HG03469 (cell line): ENCODE measurements around the gene ACOD1.
"Not testable (repeated sequence)": the region's sequence is repeated elsewhere in the genome, so short reads cannot be mapped to it uniquely, and the experiment has no call there.

ENCODE experiments used
- ATAC-seq: cut with Tn5 transposase; IDR thresholded peaks from one replicate; pipeline ENCODE4 v1.9.1; 2021; ENCODE audit warnings: mild to moderate bottlenecking, moderate library complexity, moderate number of reproducible peaks; ENCODE audit not compliant: unreplicated experiment

ACOD1 gene

DNA sequence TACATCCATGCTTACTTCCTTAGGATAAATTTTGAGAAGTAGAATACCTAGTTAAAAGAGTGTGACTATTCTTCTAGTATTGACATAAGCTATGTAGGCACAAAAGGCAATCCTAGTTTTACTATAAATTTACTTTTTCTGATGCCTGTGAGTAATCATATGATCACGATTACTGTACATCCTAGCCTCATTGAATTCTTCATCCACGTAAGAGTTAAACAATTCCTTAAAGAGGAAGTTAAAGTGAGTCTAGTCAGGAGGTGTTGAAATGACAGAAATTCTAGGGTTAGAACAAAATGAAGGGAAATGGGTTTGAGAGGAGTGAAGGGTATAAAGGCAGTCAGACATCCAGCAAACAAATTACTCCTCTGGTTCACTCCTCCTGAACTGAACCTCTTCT is at the start of gene ACOD1:
Gene ACOD1, plus strand, starts transcription at position 363 of the 400 bp plus-strand sequence. CDS start 48 bp downstream, outside the sequence.
- ATAC-seq, result no peak

DNA sequence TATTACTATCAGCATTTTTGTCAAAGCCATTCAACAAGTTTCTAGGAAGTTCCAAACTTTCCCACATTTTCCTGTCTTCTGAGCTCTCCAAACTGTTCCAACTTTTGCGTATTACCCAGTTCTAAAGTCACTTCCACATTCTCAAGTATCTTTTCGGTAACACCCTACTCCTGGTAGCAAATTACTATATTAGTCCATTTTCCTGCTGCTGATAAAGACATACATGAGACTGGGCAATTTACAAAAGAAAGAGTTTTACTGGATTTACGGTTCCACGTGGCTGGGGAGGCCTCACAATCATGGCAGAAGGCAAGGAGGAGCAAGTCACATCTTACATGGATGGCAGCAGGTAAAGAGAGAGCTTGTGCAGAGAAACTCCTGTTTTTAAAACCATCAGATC is 49.2 kb upstream of the ACOD1 start:
- not testable (repeated sequence) for ATAC-seq

DNA sequence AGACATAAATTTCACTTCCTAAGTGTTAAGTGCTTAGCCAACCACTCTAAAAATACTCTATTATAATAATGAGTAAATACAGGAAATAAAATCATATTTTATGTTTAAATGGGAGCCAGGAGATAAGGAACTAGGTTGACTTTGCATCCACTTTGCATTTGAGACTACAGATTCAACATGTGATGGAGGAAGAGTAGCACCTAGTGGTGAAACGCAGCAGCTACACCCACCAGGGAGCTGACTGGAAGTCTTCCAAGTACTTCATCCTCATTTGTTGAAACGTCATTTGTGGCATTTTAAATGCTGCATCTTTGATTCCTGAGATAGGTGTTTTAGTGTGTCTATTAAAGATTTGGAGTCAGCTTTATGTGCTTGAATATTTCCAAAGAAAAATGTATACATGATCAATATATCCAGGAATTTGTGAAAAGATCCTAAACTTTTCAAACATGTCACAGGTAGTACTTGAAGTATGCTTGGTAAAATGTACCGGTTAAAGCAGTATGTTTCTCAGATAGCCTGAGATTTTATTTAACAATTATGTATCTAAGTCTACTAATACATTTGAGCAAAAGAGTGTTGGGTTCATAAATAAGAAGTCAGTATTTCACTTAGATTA is 44.7 kb upstream of the ACOD1 start:
- peak; percentile 98 for ATAC-seq

DNA sequence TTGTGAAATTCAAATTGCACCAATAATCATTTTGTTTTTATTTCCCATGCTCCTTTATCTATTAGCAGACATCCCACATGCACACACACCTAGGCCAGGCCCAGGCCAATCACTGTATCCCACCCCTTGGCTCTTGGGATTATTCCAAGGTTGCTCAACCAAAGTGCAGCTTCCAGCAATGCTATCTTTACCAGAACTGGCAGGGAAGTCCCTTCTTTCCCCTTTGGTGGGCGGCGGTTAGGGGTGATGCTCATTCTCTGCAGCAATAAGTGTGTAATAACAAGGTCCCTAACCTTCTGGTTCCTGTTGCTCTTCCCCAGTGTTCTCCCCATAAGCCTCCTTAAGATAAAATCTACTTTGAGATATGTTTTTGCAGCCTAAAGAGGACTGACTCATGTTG is 43.8 kb upstream of the ACOD1 start:
- no peak for ATAC-seq

DNA sequence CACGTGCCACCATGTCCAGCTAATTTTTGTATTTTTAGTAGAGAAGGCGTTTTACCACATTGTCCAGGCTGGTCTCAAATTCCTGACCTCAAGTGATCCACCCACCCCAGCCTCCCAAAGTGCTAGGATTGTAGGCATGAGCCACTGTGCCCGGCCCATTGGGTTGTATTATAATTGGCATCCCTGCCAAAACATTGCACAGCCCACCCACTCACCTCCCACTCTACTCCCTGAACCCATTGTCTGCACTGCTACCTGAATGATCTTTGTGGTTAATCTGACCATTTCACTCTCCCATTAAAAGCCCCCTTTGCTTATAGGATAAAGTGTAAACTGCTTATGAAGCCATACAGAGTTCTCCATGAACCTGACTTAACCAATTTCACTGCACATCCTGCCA is 35.8 kb upstream of the ACOD1 start:
- ATAC-seq, result no peak

DNA sequence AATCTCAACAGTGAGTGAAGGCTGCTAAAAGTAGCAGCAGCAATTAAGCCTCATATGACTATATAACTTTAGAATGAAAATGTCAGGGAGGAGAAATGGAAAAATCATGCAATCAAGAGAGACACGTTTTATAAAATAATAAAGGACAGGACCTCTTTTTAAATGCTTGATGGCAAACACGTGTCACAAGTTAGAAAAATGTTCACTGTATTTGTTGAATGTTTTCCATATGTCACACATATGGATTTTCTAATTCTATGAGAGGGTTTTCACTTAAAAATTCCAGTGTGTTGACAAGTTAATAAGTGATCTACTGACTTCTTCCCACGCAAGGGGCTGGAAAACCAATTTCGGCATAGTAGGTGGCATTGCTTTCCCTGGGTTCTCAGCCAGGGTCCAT is 34.4 kb upstream of the ACOD1 start:
- ATAC-seq, result no peak

DNA sequence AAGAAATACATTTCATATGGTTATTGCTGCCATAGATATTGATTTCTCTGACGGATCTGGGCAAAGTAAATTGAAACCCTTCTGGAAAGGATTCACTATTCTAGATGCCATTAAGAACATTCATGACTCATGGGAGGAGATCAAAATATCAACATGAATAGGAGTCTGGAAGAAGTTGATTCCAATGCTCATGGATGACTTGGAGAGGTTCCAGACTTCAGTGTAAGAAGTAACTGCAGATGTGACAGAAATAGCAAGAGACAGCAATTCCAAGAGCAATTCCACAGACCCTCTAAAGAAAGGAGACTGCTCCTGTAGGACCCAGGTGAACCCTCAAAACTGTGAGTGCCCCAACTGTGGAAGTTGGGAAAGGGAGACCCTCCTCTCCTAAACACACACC is 31.2 kb upstream of the ACOD1 start:
- no peak for ATAC-seq

DNA sequence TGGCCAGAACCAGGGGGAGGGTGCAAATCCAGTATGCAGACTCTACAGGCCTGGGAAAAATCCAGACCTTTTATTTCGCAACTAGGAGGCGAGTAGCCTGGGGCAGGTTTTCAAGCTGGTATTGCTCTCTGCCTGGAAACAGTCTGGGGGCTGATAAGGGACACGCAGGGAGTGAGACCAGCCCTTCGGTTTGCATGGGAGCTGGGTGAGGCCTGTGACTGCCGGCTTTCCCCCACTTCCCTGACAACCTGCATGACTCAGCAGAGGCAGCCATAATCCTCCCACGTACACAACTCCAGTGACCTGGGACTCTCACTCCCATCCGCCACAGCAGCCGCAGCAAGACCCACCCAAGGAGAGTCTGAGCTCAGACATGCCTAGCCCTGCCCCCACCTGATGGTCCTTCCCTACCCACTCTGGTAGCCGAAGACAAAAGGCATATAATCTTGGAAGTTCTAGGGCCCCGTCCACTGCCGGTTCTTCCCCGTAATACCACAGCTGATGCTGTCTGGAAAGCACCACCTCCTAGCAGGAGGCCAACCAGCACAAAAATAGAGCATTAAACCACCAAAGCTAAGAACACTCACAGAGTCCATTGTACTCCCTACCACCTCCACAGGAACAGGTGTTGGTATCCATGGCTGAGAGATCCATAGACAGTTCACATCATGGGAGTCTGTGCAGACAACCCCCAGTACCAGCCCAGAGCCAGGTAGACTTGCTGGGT is 30.4 kb upstream of the ACOD1 start:
- ATAC-seq, result not testable (repeated sequence)

DNA sequence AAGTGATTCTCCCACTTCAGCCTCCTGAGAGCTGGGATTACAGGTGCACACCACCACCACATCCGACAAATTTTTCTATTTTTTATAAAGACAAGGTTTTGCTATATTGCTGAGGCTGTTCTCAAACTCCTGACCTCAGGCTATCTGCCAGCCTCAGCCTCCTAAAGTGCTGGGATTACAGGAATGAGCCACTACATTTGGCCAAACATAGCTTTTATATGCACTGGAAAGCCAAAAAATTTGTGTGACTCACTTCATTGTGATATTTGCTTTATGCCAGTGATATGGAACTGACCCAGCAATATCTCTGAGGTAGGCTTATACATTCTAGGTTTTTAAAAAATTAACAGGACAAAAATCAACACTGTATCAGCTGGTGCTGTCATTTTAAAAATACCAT is 26.8 kb upstream of the ACOD1 start:
- no peak for ATAC-seq

DNA sequence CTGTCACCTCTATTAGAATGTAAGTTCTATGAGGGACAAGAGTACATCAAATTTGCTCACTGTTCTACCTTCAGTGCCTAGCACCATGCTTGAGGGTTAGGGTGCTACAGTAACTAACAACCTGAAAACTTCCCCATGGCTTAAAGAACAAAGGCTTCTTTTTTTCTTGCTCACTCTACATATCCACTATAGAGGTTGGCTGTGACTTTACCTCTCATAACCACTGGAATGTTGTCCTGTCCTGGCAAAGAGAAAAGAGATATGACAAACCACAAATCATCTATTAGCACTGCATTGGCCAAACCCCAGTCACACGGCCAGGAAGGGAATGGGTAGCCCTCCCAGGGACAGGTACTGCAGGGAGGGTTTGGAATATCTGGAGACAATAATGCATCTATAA is 23.2 kb upstream of the ACOD1 start:
- no peak for ATAC-seq

DNA sequence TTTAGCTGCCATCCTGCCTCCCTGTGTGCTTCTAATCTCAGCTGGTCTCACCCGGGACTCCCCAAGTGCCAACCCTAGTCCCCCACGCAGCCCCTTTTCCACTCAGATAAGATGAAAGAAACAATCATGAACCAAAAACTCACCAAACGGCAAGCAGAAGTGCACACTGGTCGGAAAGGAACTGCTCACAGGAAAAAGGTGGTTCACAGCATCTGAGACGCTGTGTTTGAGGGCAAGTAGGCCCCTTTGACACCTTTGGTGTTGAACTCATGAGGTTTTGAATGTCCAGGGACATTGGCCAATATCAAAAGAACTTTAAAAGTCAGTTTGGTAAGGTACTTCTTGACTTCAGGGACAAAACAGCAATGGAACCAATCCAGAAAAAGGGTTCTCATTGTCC is 20.4 kb upstream of the ACOD1 start:
- ATAC-seq, result no peak

DNA sequence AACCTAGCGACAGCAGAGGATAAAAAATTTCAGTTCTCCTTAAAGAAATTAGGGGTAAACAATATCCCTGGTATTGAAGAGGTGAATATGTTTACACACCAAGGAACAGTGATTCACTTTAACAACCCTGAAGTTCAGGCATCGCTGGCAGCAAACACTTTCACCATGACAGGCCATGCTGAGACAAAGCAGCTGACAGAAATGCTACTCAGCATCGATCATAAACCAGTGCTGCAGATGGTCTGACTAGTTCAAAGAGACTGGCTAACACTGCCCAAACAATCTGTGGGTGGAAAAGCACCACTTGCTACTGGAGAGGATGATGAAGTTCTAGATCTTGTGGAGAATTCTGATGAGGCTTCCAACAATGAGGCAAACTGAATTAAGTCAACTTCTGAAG is 19.9 kb upstream of the ACOD1 start:
- ATAC-seq, result no peak

DNA sequence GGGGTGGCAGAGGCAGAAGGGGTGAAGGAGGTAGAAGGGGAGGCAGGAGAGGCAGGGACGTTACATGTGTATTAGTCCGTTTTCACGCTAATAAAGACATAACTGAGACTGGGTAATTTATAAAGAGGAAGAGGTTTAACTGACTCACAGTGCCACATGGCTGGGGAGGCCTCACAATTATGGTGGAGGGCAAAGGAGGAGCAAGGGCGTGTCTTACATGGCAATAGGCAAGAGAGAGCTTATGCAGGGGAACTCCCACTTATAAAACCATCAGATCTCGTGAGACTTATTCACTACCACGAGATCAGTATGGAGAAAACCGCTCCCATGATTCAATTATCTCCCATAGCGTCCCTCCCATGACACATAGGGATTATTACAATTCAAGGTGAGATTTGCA is 19.0 kb upstream of the ACOD1 start:
- no peak for ATAC-seq

DNA sequence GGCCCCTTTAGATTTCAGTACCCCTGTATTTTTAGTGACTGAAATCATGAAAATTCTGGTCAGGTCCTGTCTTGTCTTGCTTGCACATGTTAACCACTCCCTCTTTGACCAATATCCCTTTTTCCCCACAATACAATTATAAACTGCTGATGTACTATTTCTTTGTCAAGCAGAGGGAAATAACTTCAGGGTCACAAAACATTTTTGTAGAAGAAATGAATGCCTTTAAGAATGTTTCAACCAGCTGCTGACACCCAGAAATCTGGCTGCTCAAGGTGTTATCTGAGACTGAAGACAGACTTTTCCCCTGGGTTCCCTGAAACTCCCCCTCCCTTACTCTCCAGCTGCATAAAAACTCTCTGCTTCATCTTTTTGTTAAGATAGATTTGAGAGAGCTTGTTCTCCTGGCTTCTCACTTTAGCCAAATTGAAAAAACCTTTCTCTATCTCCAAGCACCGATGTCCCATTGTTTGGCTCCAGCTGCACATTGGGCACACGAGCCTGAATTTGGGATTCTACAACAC is 18.4 kb upstream of the ACOD1 start:
- ATAC-seq, result no peak

DNA sequence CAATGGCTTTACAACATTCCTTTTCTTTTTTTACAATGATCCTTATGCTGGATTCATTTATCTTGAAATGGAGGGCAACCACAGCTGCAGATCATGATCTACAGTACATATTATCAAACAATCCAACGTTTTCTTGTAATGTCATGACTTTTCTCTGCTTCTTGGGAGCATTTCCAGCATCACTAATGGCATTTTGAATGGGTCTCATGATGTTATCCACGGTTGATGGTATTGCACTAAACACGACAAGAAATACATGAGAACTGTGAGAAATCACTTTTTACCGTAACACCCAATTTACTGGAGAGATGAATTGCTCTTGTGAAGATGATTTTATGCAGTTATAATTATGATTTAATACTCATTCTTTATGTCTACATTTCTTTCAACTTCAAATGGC is 16.2 kb upstream of the ACOD1 start:
- ATAC-seq, result no peak

DNA sequence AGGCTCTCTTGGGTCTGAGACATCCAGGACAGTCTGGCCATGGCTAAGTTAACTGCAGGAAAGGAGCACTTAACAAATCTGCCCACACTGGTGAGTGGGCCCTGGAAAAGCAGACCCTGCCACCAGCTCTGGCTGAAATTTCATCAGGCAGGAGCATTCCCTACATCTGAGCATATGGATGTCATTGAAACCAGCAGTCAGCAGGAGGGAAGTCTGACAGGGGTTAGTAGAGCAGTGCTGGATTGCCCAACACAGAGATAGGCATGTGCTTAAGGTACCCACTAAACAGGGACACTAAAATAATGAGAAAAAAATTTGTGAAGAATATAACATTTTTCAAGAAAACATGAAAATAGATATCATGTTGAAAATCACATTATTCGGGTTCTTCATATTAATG is 13.6 kb upstream of the ACOD1 start:
- no peak for ATAC-seq

DNA sequence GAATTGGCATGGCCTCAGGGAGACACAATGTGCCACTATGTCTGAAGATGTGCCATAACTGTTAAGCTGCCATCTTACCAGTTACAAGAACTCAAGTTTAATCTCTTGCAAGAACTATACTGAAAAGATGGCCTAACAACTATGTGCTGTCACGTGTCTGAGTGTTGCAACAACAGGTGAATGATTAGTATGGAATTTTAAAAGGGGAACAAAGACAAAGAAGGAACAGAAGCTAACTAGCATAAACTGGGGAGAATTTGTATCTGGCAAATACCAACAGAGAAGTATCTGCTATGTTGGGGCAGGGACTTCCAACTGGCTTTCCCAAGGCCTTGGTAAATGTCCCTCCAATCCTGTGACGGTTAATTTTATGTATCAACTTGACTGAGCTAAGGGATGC is 11.5 kb upstream of the ACOD1 start:
- no peak for ATAC-seq

DNA sequence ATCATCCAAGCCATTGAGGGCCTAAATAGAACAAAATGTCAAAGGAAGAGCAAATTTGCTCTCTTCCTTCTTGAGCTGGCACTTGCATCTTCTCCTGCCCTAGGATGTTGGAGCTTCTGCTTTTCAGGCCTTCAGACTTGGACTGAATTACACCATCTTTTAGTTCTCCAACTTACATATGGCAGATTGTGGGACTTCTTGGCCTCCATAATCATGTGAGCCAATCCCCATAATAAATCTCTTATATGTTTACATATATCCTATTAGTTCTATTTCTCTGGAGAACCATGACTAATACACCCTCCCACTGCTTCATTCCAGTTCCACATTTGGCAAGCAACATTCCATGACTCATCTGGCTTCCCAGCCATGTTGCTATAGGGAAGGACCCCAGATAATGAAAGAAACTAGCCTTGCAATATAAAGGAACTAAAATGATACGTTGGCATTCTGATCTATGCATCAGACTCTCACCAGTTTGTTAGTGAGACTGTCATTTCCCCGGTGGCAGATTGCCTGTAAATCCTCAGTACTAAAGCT is 11.0 kb upstream of the ACOD1 start:
- ATAC-seq, result no peak

DNA sequence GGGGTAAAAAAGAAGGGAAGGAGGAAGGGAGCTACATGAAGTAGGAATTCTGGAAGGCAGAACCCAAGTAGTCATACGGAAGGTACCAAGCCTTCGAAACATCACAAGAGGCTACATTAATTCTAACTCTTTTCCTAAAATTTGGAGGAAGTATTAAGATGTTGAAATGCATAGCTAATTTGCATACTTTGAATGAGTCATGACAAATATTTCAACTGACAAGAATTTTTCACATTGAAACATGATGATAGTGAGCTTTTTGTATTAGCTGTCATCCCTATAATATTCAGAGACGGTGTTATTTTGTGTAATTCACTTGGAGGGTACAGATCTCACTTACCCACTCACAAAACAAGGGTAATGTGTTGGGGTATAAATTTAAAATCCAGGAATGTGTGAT is 9.1 kb upstream of the ACOD1 start:
- no peak for ATAC-seq

DNA sequence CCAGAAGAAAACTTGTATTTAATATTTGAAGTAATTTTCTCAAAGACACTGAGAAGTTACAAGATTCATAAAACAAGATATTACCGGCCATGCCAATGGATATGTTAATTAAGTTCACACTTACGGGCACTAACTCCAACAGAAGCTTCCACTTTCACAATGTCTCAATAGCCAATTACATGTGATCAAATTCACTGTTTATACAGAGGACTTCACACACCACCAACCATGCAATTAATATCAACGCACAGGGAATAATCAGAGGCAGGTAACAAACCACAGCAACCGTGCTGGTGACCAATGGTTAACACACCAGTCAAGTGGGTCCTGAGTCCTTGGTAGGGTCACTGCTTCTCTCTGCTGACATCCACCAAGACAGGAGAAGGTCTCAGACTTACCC is 5.9 kb upstream of the ACOD1 start:
- no peak for ATAC-seq

DNA sequence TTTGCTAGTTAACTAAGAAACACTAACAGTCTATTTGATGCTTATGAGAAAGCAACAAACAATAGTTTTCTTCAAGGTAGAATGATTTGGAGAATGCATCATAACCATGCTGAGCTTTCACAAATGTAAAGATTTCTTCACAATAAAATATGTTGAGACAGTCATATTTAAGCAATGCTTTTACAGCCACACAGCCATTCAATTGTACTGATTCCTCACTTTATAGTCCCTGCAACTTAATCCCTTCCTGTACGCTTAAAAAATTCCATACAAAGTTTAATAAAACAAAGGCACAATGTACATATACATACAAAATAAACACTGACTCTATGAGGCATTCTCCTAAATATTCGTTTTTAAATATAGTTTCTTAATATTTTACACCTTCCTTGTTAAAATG is 4.7 kb upstream of the ACOD1 start:
- ATAC-seq, result no peak

DNA sequence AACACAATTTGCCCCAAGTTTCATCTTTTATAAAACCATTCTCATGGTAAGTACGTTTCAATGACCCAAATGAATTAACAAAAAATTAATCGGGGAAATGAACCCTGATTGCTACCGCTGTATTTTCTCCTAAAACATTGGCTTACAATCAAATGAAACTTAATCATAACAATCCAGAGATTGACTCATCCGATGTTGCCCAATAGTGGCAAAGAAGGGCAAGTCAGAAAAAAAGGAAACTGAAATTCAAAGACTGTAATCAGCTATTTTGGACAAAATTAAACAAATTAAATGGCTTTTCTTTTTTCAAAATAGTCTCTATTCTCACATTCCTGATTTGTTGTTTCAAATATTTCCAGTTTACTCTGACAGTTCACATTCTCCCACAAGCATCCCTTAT is 3.9 kb upstream of the ACOD1 start:
- ATAC-seq, result no peak
